OCI-LY7 (cell line): ENCODE data around the gene CHST11.

Experiments
- CTCF ChIP-seq: fragments of 200-600 bp; sonication (generic); conservative IDR thresholded peaks from 2 replicates; pipeline ENCODE4 v1.5.1; 2014; ENCODE audit warnings: mild to moderate bottlenecking, antibody characterized with exemption, low read length, moderate library complexity, mixed read lengths
- EZH2phosphoT487 ChIP-seq: fragments of 200-600 bp; sonication (generic); IDR thresholded peaks from 2 replicates; pipeline ENCODE4 v1.6.1; 2018; ENCODE audit warnings: low read depth, borderline replicate concordance, mild to moderate bottlenecking, mixed run types, antibody characterized with exemption, low read length, moderate library complexity, mixed read lengths

- no peak for TF ChIP-seq CTCF
- TF ChIP-seq EZH2phosphoT487 = no peak
Observed at GRCh38 chr12:104506676-104507401, 50.1 kb downstream of the CHST11 start.
